ENCODE measurements around the gene MALSU1. TPM values are rescaled to one million over a fixed set of nuclear protein-coding genes. Genes with fewer than 3 reads are reported as not detected.

Gene MALSU1
- total RNA-seq, 2 donors from 2014 or later: 52.1 to 55.5 TPM

DNA sequence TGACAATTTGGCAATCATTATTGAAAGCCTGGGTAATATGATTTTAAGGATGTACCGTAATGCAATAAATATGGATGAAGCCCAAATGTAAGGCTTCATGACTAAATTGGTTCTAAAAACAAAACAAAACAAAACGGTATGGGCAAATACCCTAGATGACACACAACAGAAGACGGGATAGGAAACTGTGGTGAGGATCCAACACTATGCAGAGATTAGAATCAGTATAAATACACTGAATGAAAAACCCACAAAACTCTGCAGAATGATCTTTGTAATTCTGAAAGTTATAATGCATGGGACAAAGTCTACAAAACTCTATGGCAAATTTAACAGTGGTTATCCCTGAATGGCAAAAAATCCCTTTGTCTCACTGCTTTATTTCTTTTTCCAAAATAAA is 57.6 kb downstream of the MALSU1 start:
- intact Hi-C loops (cut with DNase I): no loop called here
- Histone ChIP-seq H3K9me3 (no peaks in the 10 kb centered on the region), H3K27ac (no peak overlapping the region)

DNA sequence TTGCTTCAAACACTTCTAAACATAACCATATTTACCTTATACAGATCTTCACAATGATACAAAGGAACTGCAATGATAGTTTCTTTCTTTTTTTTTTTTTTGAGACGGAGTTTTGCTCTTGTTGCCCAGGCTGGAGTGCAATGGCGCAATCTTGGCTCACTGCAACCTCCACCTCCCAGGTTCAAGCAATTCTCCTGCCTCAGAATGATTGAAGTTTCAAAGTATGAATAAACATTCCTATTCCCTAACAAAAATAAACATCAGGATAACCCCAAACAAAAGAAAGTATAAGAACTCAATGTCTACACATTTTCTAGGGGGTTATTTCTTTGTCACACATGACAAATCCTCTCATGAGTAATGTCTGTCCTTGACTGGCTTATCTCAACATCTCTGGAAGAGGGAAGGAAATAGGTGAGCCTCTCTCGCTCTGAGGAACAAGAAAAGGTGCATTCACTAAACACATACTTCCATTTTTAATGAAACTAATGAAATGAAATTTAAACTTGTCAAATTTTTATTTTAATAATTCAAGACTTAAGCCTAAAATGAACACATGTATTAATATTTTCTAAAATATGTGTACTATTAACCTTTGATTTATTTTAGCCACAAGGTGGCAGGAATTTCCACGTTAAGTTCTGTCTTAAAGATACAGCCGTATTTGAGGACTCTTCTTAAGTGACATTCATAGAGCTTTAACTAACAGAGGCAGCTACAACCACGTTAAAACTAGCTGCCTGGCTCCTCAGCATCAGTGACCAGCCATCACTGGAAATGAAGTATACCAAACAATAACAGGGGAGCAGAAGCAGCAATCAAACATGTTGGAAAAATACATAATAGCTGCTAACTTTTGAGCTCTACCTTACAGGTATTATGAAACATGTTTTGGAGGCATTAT is 58.3 kb downstream of the MALSU1 start:
- intact Hi-C loops (cut with DNase I): no loop called here
- Histone ChIP-seq H3K4me3 (no peak overlapping the region), H3K27ac (no peak overlapping the region), H3K36me3 (no peaks in the 10 kb centered on the region), H3K4me1 (replicated peaks) (no peaks in the 10 kb centered on the region), H3K9me3 (no peaks in the 10 kb centered on the region), H3K27me3 (replicated peaks; ENCODE audit: insufficient read depth) (no peaks in the 10 kb centered on the region)
- WGBS: 15% methylated on average over 6 of the region's 6 CpGs
- DNase-seq (ENCODE audit: low spot score): no peak
- TF ChIP-seq, protein P1, sequence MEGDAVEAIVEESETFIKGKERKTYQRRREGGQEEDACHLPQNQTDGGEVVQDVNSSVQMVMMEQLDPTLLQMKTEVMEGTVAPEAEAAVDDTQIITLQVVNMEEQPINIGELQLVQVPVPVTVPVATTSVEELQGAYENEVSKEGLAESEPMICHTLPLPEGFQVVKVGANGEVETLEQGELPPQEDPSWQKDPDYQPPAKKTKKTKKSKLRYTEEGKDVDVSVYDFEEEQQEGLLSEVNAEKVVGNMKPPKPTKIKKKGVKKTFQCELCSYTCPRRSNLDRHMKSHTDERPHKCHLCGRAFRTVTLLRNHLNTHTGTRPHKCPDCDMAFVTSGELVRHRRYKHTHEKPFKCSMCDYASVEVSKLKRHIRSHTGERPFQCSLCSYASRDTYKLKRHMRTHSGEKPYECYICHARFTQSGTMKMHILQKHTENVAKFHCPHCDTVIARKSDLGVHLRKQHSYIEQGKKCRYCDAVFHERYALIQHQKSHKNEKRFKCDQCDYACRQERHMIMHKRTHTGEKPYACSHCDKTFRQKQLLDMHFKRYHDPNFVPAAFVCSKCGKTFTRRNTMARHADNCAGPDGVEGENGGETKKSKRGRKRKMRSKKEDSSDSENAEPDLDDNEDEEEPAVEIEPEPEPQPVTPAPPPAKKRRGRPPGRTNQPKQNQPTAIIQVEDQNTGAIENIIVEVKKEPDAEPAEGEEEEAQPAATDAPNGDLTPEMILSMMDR (IDR thresholded peaks at IDR 0.05): peak in 2 of 4 experiments; percentile 10 to 22
- TF ChIP-seq POLR2AphosphoS5 (IDR thresholded peaks at IDR 0.05): no peak

More for the DNA sequence above, 57.6 kb downstream of the MALSU1 start:
- Histone ChIP-seq H3K27me3 (replicated peaks; ENCODE audit: insufficient read depth) (no peaks in the 10 kb centered on the region), H3K4me3 (no peak overlapping the region), H3K4me1 (replicated peaks) (no peaks in the 10 kb centered on the region), H3K36me3 (no peaks in the 10 kb centered on the region)
- whole genome bisulfite sequencing: 36% methylated on average over 3 of the region's 3 CpGs
- TF ChIP-seq POLR2AphosphoS5 (IDR thresholded peaks at IDR 0.05) (no peak), POLR2A (IDR thresholded peaks at IDR 0.05) (no peak)
- TF ChIP-seq, protein P1 (IDR thresholded peaks at IDR 0.05): no peak
- no peak for DNase-seq (ENCODE audit: low spot score)

DNA sequence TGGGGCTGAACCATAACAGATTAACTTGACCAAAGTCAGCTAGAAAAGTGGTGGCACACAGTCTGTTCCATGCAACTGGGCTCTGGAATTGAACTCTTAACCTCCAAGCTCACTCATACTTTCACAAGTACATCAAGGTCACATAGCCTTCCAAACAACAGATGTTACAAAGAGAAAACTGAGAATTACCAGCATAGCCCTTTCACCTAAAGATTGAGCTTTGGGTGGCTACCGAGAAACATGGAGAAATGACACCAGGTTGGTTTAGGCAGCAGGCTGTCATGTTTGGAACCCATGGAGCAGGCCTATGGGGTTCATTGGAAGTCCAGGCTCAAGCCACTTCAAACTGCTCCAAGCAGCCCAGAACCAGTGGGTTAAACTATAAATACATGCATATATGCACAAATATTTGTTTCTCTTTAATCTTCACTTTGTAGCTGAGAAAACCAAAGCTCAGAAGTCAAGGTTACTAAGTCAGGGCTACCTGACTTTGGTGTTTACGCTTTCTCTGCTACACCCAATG is 59.1 kb downstream of the MALSU1 start:
- intact Hi-C loops (cut with DNase I): no loop called here
- H3K27ac ChIP-seq: no peak overlapping the region
- 100% methylated on average over 2 of the region's 2 CpGs for WGBS
- H3K4me3 ChIP-seq: no peak overlapping the region
- no peak for DNase-seq (ENCODE audit: low spot score)
- H3K36me3 ChIP-seq: no peaks in the 10 kb centered on the region
- TF ChIP-seq POLR2A (IDR thresholded peaks at IDR 0.05): no peak
- TF ChIP-seq POLR2AphosphoS5 (IDR thresholded peaks at IDR 0.05): no peak
- TF ChIP-seq, protein P1 (IDR thresholded peaks at IDR 0.05): no peak
- no peaks in the 10 kb centered on the region for H3K27me3 ChIP-seq (replicated peaks; ENCODE audit: insufficient read depth)
- H3K4me1 ChIP-seq (replicated peaks): no peaks in the 10 kb centered on the region
- no peaks in the 10 kb centered on the region for H3K9me3 ChIP-seq

Other genes starting within 250 kb of the MALSU1 start
- gene KLHL7, start 193.6 kb upstream of the MALSU1 start, total RNA-seq: 10 to 100 TPM; 18.1 to 67.7 TPM
- gene NUP42, start 117.3 kb upstream of the MALSU1 start, total RNA-seq: 10 to 100 TPM; 36.6 to 62.9 TPM
- 10 to 100 TPM in 1 of 2 donors, 1 to 10 TPM in 1; 10.0 to 49.9 TPM for gene GPNMB, start 52.6 kb upstream of the MALSU1 start, total RNA-seq
- gene IGF2BP3, start 171.2 kb downstream of the MALSU1 start, total RNA-seq: 1 to 10 TPM in 1 of 2 donors, not detected in 1; 9.6 TPM
- 10 to 100 TPM; 34.3 to 46.0 TPM for gene TRA2A, start 232.6 kb downstream of the MALSU1 start, total RNA-seq